GM20431 (cell line): ENCODE measurements around the gene TRDMT1.
"Not testable (repeated sequence)": the region's sequence is repeated elsewhere in the genome, so short reads cannot be mapped to it uniquely, and the experiment has no call there.

Experiments
- in situ Hi-C: fragments of 300-500 bp; cut with MseI, MboI; formaldehyde crosslinking; loops from one replicate; pipeline ENCODE4 v1.15.0; 2020; ENCODE audit warnings: low sequenced_read_pairs; ENCODE audit not compliant: unreplicated experiment

Gene TRDMT1

GRCh38 chr10:17143055-17143690 lies 58.3 kb downstream of the TRDMT1 start:
- in situ Hi-C loops, result no loop called here

- in situ Hi-C loops, result no loop called here
These were observed 59.8 kb downstream of the TRDMT1 start for GRCh38 chr10:17141504-17142229.

GRCh38 chr10:17140386-17140761 lies 61.1 kb downstream of the TRDMT1 start:
- in situ Hi-C loops, result no loop called here

DNA sequence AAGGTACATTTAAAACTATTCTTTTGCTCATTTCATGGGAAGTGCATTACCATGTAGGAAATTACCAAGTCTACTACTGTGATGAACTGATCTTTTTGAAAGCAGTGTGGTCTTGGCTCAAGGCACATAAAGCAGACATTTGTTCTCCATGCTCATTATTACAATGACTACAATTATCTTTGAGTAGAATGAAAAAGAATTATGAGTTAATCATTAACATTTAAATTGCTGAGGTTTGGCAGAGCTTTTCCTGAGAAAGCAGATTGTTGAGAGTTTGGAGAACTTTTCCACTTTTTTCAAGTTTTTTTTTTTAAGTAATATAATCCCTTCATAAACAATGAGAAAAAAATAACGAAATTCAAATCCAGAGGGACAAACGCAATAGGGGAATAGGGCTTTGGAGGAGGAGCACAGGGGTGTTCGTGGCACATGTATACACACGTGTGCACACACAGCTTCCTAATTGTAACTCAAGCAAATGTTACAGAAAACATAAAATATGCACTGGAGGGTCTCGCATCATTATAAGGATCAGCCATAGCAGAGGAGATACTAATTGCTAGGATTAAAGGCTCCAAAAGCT lies 62.9 kb downstream of the TRDMT1 start:
- in situ Hi-C loops, result no loop called here

DNA sequence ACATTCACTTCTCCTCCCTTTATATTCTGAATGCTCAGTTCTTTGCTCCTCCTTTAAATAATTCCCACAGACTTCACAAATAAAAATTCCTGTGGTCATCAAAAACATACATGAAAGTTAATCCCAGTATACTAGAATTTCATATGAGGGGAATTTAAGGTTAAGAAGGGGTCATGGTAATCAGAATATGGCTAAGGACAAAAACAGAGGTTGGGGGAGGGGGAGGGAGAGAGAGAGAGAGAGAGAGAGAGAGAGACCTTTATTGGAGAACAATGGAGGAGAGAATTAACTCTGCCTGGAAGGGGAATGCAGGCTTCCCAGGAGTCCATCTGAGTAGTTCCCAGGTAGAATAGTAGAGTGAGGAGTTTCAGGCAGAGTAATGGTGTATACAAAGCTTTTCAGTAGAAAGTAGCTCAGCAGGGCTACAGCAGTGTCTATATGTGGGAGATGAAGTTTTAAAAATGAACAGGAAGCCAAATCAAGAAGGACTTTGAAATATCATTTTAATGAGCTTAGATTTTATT lies 66.7 kb downstream of the TRDMT1 start:
- in situ Hi-C loops, result no loop called here

GRCh38 chr10:17134282-17134681 lies 67.2 kb downstream of the TRDMT1 start:
- in situ Hi-C loops, result no loop called here

GRCh38 chr10:17129741-17130140 lies 71.7 kb downstream of the TRDMT1 start, which contains the start of gene CUBN:
CUBN (minus strand) TSS chr10:17129811; CDS start chr10:17129765, 46 bp downstream.
- in situ Hi-C loops, result no loop called here

DNA sequence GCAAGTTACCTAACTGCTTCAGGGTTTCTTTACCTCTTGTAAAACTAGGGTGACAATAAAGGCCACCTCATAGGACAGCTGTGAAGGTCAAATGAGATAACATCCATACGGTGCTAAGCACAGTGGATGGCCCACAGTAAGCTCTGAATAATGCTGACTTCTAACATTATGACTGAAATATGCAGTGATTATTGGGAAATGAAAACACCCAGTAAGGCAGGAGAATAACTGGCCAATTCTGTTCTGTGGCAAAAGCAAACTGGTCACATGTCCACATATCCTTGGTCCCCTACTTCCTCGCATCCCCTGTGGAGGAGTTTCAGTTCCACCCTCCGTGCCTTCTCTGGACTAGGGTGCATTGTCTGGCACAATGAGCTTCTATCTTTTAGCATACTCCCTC lies 73.2 kb downstream of the TRDMT1 start:
- in situ Hi-C loops, result no loop called here

GRCh38 chr10:17126327-17126726 lies 75.1 kb downstream of the TRDMT1 start:
- in situ Hi-C loops, result no loop called here

DNA sequence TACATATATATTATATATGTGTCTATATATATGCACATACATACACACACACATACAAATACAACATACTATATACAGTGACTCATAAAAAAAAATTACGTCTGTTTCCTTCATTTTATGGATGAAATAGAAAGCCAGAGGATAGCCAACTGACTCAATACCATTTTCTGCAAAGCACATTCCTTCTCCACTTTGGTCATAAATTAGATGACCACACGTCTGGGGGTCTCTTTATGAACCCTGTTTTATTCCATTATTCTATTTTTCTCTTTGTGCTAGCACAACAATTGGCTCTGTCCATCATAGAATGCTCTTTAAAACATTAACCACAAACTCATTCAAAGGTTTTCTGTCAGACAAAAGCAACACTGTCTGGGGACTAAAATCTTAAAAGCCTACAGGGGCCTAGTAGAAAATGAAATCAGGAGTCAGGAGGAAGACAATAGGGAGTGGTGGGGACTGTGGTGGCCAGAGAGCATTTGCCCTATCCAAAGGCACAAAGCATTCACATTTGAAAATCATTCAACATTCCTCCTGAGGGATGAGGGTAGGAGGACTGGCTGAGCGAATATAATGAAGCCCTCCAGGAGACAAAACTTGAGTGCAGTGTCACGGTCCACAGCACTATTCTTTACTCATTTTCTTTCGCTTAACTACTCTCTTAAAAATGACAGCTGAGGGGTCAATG lies 76.1 kb downstream of the TRDMT1 start:
- in situ Hi-C loops, result no loop called here

DNA sequence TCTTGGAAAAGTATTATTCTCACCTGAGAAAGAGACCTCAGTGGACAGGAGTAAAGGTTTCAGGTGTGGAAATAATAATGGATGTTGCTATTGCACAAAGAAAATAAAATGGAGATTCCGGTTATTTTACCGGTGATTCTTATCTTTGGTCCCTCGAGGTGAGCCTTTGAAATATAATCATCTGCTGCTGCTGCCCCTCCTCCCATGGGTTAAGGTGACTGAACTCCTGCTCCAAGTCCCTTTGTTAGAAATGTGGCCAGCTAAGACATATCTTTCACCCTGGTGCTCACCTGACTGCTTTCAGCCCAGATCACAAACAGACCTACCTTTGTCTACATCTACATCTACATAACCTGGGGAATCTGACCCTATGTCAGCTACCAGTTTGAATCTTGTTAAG lies 77.5 kb downstream of the TRDMT1 start:
- in situ Hi-C loops, result no loop called here

- in situ Hi-C loops, result no loop called here
These were observed 78.5 kb downstream of the TRDMT1 start for GRCh38 chr10:17122726-17123661.

GRCh38 chr10:17122052-17122451 lies 79.4 kb downstream of the TRDMT1 start:
- in situ Hi-C loops, result no loop called here

DNA sequence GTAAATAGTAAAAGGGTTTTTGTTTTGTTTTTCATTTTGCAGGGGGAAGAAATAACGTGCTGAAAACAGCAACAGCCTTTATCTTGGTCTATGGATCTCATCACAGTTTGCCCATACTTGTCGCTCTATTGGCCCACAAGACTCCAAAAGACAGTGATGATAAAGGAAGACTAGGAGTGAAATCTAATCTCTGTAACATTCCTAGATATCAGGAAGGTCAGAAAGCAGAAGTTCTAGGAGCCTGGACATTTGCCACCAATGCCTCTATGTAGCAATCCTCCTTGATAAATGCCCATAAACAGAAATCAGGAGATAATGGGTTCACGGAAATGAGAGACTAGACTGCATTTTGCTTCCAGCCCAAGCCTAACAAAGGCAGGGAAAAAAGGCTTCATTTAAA lies 80.8 kb downstream of the TRDMT1 start:
- in situ Hi-C loops, result no loop called here

DNA sequence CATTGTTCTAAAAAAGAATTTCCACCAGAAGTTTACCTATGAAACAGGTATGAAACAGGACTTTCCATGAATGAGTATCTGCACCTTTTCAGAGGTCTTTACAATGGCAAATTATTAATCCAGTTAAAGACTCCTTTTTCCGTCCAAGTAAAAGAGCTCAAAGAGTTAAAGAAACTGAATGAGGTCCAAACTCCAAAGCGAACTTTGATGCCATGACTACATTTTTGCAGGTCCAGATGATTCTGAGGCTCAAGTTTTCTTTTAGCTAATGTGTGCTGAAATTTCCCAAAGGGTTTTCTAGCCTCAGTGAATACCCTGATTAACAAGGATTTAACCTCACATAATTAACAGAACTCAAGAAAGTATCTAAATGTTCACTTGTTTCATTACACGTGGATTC lies 81.6 kb downstream of the TRDMT1 start:
- in situ Hi-C loops, result no loop called here

DNA sequence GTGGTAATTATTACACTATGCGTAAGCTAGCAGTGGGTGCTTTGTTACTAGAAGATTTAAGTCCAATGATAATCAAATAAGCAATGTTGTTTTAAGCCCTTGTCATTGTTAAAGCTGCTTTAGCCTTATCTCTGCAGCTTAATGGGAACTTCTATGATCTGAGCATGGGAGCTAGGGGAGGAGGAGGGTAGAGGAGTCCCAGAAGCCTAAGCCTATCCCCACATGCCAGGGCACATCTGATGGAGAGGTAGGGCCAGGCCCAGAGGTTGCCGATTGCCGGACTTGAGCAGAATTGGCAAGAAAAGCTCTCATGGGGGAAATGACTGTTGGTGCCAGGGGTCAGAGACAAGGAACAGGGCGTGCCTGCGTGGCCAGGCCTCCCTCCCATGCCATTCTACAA lies 85.3 kb downstream of the TRDMT1 start:
- in situ Hi-C loops, result no loop called here

DNA sequence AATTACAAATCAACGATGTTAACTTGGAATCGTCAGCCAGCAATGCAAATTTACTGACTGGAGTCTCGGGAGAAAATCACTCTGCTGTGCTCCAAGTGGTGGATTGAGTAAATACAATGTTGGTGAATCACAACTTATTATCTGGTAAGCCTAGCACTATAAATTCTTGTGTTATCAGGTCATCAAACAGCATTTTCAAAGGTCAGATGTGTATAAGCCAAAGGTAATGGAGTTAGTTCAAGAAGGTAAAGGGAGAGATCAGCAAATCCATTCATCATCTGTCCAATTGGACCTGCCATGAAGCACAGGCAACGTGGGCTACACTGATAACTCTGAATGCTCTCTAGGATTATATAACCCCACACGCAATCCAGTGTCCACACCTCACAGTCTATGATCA lies 85.8 kb downstream of the TRDMT1 start:
- in situ Hi-C loops, result no loop called here

DNA sequence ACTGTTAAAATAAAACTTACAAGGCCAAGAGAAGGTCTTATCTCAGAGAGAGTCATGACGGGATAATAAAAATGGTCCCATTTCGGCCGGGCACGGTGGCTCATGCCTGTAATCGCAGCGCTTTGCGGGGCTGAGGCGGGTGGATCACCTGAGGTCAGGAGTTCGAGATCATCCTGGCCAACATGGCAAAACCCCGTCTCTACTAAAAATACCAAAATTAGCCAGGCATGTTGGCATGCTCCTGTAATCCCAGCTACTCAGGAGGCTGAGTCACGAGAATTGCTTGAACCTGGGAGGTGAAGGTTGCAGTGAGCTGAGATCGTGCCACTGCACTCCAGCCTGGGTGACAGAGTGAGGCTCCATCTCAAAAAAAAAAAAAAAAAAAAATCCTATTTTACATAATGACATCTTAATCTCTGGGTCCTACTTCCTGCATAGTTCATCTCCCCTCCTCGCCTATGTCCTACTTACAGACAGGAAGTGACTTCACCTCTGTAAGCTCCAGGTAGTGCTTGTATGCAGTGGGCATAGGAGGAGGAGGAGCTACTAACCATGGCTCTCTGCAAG lies 86.5 kb downstream of the TRDMT1 start:
- in situ Hi-C loops, result not testable (repeated sequence)

DNA sequence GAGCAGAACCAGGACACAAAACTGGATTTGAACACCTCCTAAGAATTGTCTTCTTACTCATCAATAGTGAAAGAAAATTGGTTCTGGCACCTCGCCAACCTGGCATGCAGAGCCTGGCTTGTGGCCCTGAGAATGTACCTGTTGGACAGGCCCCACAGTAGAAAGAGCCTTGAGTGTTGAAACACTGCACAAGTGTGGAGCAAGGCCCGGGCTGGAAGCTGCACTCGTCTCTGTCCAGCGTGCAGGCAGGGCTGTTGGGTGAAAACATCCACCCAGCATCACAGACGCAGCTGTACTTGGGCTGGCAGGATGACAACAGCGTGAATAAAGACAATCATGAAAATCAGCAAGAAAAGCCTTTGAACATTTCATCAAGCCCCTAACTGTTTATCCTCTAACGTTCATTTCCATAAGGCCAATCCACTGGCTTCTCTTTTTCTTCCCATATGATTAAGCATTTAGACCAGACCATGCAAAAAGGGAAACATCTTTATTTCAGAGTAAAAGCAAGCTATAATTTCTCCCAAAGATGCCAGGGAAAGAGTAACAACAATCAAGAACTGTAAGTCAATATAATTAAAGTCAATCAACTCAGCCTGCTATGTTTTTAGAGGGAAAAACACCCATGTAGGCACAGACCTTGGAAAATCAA lies 87.5 kb downstream of the TRDMT1 start:
- in situ Hi-C loops, result no loop called here
